MCF 10A (cell line): ENCODE measurements around the gene RASL12. TPM values are rescaled to one million over a fixed set of nuclear protein-coding genes. Genes with fewer than 3 reads are reported as not detected.

Experiments used
- BruUV-seq: library from RNA; stranded (reverse); fragments of 400-500 nt; replicated peaks from 2 replicates; lab custom pipeline; 2021; lab: Mats Ljungman, UMichigan
- CTCF ChIA-PET: fragments of 300-600 bp; sonication (Branson Sonifier 250); formaldehyde crosslinking; extraction: SDS; loops from one replicate; lab custom pipeline; 2021; ENCODE audit warnings: antibody characterized with exemption, inconsistent platforms; lab: Yijun Ruan, JAX
- POLR2A ChIA-PET: fragments of 300-600, 350-650 bp; sonication (Branson Sonifier 250); formaldehyde crosslinking; extraction: SDS; loops from one replicate; lab custom pipeline; 2020; ENCODE audit warnings: antibody characterized with exemption, inconsistent platforms; lab: Yijun Ruan, JAX
- DNase-seq: peaks from one replicate; pipeline ENCODE4 v3.0.0-alpha.2; 2018; ENCODE audit not compliant: unreplicated experiment
- H3K27ac Mint-ChIP-seq: one replicate; pipeline ENCODE4 v1.8.0; 2022; ENCODE audit warnings: mild to moderate bottlenecking, low read depth, mixed read lengths; ENCODE audit not compliant: unreplicated experiment
- H3K27me3 Mint-ChIP-seq: one replicate; pipeline ENCODE4 v1.8.0; 2022; ENCODE audit warnings: mixed read lengths; ENCODE audit not compliant: insufficient read depth, unreplicated experiment
- H3K36me3 Mint-ChIP-seq: one replicate; pipeline ENCODE4 v1.8.0; 2022; ENCODE audit warnings: mild to moderate bottlenecking, moderate library complexity, mixed read lengths; ENCODE audit not compliant: insufficient read depth, unreplicated experiment
- H3K4me1 Mint-ChIP-seq: one replicate; pipeline ENCODE4 v1.8.0; 2022; ENCODE audit warnings: mixed read lengths; ENCODE audit not compliant: insufficient read depth, unreplicated experiment
- H3K4me3 Mint-ChIP-seq: one replicate; pipeline ENCODE4 v1.8.0; 2022; ENCODE audit warnings: mild to moderate bottlenecking, moderate library complexity, mixed read lengths; ENCODE audit not compliant: unreplicated experiment
- H3K9me3 Mint-ChIP-seq: one replicate; pipeline ENCODE4 v1.8.0; 2022; ENCODE audit warnings: mixed read lengths; ENCODE audit not compliant: unreplicated experiment
- CTCF ChIP-seq: fragments of 200-600 bp; IDR thresholded peaks from one replicate; pipeline ENCODE4 v1.8.0; 2022; ENCODE audit warnings: antibody characterized with exemption, mild to moderate bottlenecking; ENCODE audit not compliant: unreplicated experiment
- intact Hi-C: fragments of 100-400 bp; cut with micrococcal nuclease; formaldehyde crosslinking; loops from 2 replicates; pipeline ENCODE4 v1.14.1; 2022
- total RNA-seq: library from RNA; stranded (reverse); gene quantifications from 2 replicates; pipeline ENCODE4 v1.2.3, GENCODE V29; 2022

Gene RASL12
- total RNA-seq, 1 experiment from 2014 or later = not detected

- Mint-ChIP-seq H3K27ac (no peak overlapping the region), H3K36me3 (no peaks in the 10 kb centered on the region), H3K4me1 (peaks cover 6% of the 10 kb centered on the region), H3K27me3 (peaks cover 35% of the 10 kb centered on the region), H3K9me3 (no peaks in the 10 kb centered on the region), H3K4me3 (no peak overlapping the region)
- POLR2A ChIA-PET = no interaction called here
- DNase-seq = no peak
- intact Hi-C loops = no loop called here
- CTCF ChIA-PET = interaction anchor here (0.6 to 1.9 kb wide), 5 partner anchors 13 to 111 kb away, joined by 3 to 5 read pairs (median 4); no protein-coding TSS in a partner anchor
- no peak for TF ChIP-seq CTCF
- no TSS peak for BruUV-seq
These were observed 1.4 kb upstream of the RASL12 start for GRCh38 chr15:65069179-65069578.

GRCh38 chr15:65068403-65068788 is 605 bp upstream of the RASL12 start:
- Mint-ChIP-seq H3K36me3 (no peaks in the 10 kb centered on the region), H3K27ac (no peak overlapping the region), H3K4me1 (peaks cover 6% of the 10 kb centered on the region), H3K27me3 (peaks cover 35% of the 10 kb centered on the region), H3K9me3 (no peaks in the 10 kb centered on the region), H3K4me3 (no peak overlapping the region)
- ChIA-PET POLR2A (no interaction called here), CTCF (interaction anchor here (0.6 to 1.9 kb wide), 2 partner anchors 14 to 17 kb away, joined by 3 to 4 read pairs; no protein-coding TSS in a partner anchor)
- BruUV-seq = no TSS peak
- DNase-seq = no peak
- TF ChIP-seq CTCF = no peak
- intact Hi-C loops = no loop called here

GRCh38 chr15:65067317-65067644 is 510 bp downstream of the RASL12 start:
- TF ChIP-seq CTCF = no peak
- DNase-seq = no peak
- CTCF ChIA-PET = interaction anchor here (0.6 to 0.9 kb wide), 3 partner anchors 9 to 41 kb away, joined by 3 to 6 read pairs (median 4); partner anchors contain the start of gene KBTBD13
- H3K9me3 Mint-ChIP-seq = no peaks in the 10 kb centered on the region
- intact Hi-C loops = no loop called here
- H3K27ac Mint-ChIP-seq = no peak overlapping the region
- no peak overlapping the region for H3K4me3 Mint-ChIP-seq
- H3K36me3 Mint-ChIP-seq = no peaks in the 10 kb centered on the region
- peaks cover 35% of the 10 kb centered on the region for H3K27me3 Mint-ChIP-seq
- no TSS peak for BruUV-seq
- peaks cover 6% of the 10 kb centered on the region for H3K4me1 Mint-ChIP-seq
- POLR2A ChIA-PET = no interaction called here

GRCh38 chr15:65066635-65067316 is 1.0 kb downstream of the RASL12 start:
- CTCF ChIA-PET = interaction anchor here (0.7 to 1.0 kb wide), 3 partner anchors 12 to 36 kb away, joined by 3 to 6 read pairs (median 5); no protein-coding TSS in a partner anchor

More at GRCh38 chr15:65066635-65067316, 1.0 kb downstream of the RASL12 start:
- TF ChIP-seq CTCF = no peak
- Mint-ChIP-seq H3K9me3 (no peaks in the 10 kb centered on the region), H3K4me3 (no peak overlapping the region), H3K27ac (no peak overlapping the region), H3K36me3 (no peaks in the 10 kb centered on the region), H3K27me3 (peaks cover 35% of the 10 kb centered on the region), H3K4me1 (peaks cover 6% of the 10 kb centered on the region)
- no TSS peak for BruUV-seq
- POLR2A ChIA-PET = interaction anchor here (0.6 to 0.7 kb wide), 2 partner anchors 65 to 215 kb away, joined by 3 to 4 read pairs; no protein-coding TSS in a partner anchor
- no peak for DNase-seq
- intact Hi-C loops = no loop called here
